ENCODE data around the gene TMEM109. TPM values are rescaled to one million over a fixed set of nuclear protein-coding genes. Genes with fewer than 3 reads are reported as not detected.

The TMEM109 gene
- total and polyA plus RNA-seq, 2 of the 13 experiments (the other 11 are each of a cell fraction or from before 2014, with no cell fraction given), result 7.7 to 18.0 TPM

- Histone ChIP-seq H4K20me1 (ENCODE audit: insufficient read depth, low read length) (no peaks in the 10 kb centered on the region), H3K36me3 (replicated peaks in 1 of 2; ENCODE audit: control insufficient read depth in 1 of 2, insufficient read depth in 2 of 2, low read length in 2 of 2) (no peaks in the 10 kb centered on the region), H3K27ac (ENCODE audit: extremely low read length, insufficient read depth, low read length) (no peak overlapping the region), H3K9me3 (ENCODE audit: low read length) (no peaks in the 10 kb centered on the region), H3K79me2 (ENCODE audit: insufficient read depth, low read length) (no peaks in the 10 kb centered on the region), H2AFZ (ENCODE audit: low read length) (no peak overlapping the region), H3K4me3 (replicated peaks in 1 of 3; ENCODE audit: insufficient read depth in 1 of 3, low read depth in 2 of 3, low read length in 3 of 3) (no peak overlapping the region), H3K4me1 (ENCODE audit: insufficient read depth, low read length) (no peaks in the 10 kb centered on the region), H3K4me2 (ENCODE audit: low read depth, low read length) (no peak overlapping the region), H3K9ac (ENCODE audit: insufficient read depth, low read depth, low read length) (no peak overlapping the region), H3K27me3 (ENCODE audit: control insufficient read depth in 1 of 2, insufficient read depth in 2 of 2, low read length in 2 of 2) (peaks cover 0 to 24% of the 10 kb centered on the region in 2 experiments; a peak in 3 of 5 replicates)
- no peak for DNase-seq (ENCODE audit: low spot score)
- POLR2A ChIA-PET, result no interaction called here
- intact Hi-C loops (cut with micrococcal nuclease; ENCODE audit: unreplicated experiment), result no loop called here
- CTCF ChIA-PET (ENCODE audit: low intra/inter-chr PET ratio, low total read pairs), result no interaction called here
- no peak for ATAC-seq
- no TSS peak for BruUV-seq (replicated peaks)
- no peak for FAIRE-seq
- in situ Hi-C loops (cut with HindIII; ENCODE audit: extremely low pct_ligation_motif_present, low pct_unique_long_range_greater_than_20kb), result no loop called here
- WGBS (ENCODE audit: low lambda C conversion rate), result 18% methylated on average over 5 of the region's 5 CpGs
- TF ChIP-seq PREB (CRISPR knock-in tag; IDR thresholded peaks at IDR 0.05), result no peak
- no peak for TF ChIP-seq FOXK2 (IDR thresholded peaks at IDR 0.05)
- TF ChIP-seq ZBTB7A (CRISPR knock-in tag; IDR thresholded peaks at IDR 0.05), result no peak
- no peak for TF ChIP-seq TRIM22 (IDR thresholded peaks at IDR 0.05)
- TF ChIP-seq KMT2B (CRISPR knock-in tag; IDR thresholded peaks at IDR 0.05), result no peak
- TF ChIP-seq ZNF280D (CRISPR knock-in tag; IDR thresholded peaks at IDR 0.05), result no peak
- no peak for TF ChIP-seq MLX (CRISPR knock-in tag; IDR thresholded peaks at IDR 0.05)
- no peak for TF ChIP-seq IKZF4 (CRISPR knock-in tag; IDR thresholded peaks at IDR 0.05; ENCODE audit: borderline replicate concordance, low read depth, not compliant biosample characterization)
- no peak for TF ChIP-seq SYNCRIP (IDR thresholded peaks at IDR 0.05; ENCODE audit: insufficient read depth, low read depth, low read length)
- no peak for TF ChIP-seq TCF7L2 (IDR thresholded peaks at IDR 0.05; ENCODE audit: low read depth, low read length)
- no peak for TF ChIP-seq FOXO4 (CRISPR knock-in tag; conservative IDR thresholded peaks at IDR 0.05)
- no peak for TF ChIP-seq TBX3 (IDR thresholded peaks at IDR 0.05; ENCODE audit: borderline replicate concordance)
- TF ChIP-seq ZNF691 (CRISPR knock-in tag; IDR thresholded peaks at IDR 0.05; ENCODE audit: borderline replicate concordance, low read depth), result no peak
- no peak for TF ChIP-seq CSRNP2 (CRISPR knock-in tag; conservative IDR thresholded peaks at IDR 0.05; ENCODE audit: low read depth)
- TF ChIP-seq GATAD1 (CRISPR knock-in tag; IDR thresholded peaks at IDR 0.05), result no peak
These were observed 41.6 kb downstream of the TMEM109 start for GRCh38 chr11:60955571-60955970.
